HEK293 (cell line): ENCODE data around the gene MPHOSPH9.

ENCODE experiments used
- ZNF558 ChIP-seq: fragments of 450-650 bp; formaldehyde crosslinking; IDR thresholded peaks from 2 replicates; pipeline ENCODE4 v1.5.1; 2016; ENCODE audit warnings: missing biosample characterization, missing genetic modification characterization
- TF ChIP-seq, protein P1 (sequence below): fragments of 450-650 bp; formaldehyde crosslinking; IDR thresholded peaks from 2 replicates; pipeline ENCODE4 v1.5.1; 2016; ENCODE audit warnings: missing biosample characterization, missing genetic modification characterization

DNA sequence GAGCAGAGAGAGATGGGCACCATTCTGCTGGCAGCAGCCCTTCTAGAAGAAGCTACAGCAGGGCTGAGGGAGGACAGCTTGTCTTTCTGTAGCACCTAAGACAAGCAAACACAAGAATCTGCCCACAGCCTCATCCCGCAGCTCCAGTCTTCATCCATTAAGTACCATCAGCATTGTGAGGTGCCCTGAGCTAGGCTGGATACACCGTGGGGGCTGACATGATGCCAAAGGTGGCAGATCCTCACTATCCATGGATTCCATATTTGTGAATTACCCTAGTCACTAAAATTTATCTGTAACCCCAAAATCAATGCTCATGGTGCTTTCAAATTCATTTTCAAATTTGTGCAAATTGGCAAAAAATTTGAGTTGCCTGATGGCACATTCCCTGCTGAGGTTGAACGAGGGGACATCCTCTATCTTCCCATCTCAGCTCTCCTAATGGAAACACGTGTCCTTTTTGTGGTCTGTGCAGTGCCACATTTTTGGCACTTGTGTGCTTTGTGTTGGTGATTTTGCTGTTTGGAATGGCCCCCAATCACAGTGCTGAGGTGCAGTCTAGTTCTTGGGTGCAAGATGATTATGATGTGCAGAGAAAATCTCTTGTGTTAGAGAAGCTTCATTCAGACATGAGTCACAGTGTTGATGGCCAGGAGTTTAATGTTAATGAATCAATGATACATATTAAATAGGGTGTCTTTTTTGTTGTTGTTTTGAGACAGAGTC is 89.0 kb downstream of the MPHOSPH9 start:
- TF ChIP-seq ZNF558 (tag by site-specific recombination), result no peak
- TF ChIP-seq, protein P1, sequence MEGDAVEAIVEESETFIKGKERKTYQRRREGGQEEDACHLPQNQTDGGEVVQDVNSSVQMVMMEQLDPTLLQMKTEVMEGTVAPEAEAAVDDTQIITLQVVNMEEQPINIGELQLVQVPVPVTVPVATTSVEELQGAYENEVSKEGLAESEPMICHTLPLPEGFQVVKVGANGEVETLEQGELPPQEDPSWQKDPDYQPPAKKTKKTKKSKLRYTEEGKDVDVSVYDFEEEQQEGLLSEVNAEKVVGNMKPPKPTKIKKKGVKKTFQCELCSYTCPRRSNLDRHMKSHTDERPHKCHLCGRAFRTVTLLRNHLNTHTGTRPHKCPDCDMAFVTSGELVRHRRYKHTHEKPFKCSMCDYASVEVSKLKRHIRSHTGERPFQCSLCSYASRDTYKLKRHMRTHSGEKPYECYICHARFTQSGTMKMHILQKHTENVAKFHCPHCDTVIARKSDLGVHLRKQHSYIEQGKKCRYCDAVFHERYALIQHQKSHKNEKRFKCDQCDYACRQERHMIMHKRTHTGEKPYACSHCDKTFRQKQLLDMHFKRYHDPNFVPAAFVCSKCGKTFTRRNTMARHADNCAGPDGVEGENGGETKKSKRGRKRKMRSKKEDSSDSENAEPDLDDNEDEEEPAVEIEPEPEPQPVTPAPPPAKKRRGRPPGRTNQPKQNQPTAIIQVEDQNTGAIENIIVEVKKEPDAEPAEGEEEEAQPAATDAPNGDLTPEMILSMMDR (tag by site-specific recombination), result no peak
